Keratinocyte (primary cell): ENCODE results near the gene CAMKK2. TPM values are rescaled to one million over a fixed set of nuclear protein-coding genes. Genes with fewer than 3 reads are reported as not detected.

Source experiments
- DNase-seq: peaks from one replicate; pipeline ENCODE4 v3.0.0-alpha.2; 2011; ENCODE audit warnings: low read depth, missing footprints, low spot score
- FAIRE-seq: peaks from 2 replicates; lab custom pipeline; 2011; peaks lifted over from hg19 to GRCh38; lab: Jason Lieb, UNC
- H2AFZ ChIP-seq: 2 replicates; pipeline ENCODE4 v1.6.0; 2012; ENCODE audit warnings: low read length, control low read depth, inconsistent platforms; ENCODE audit not compliant: control insufficient read depth
- H3K27ac ChIP-seq: 2 replicates; pipeline ENCODE4 v1.5.1; 2011; ENCODE audit warnings: low read length; ENCODE audit not compliant: control insufficient read depth, insufficient read depth
- H3K27me3 ChIP-seq: 3 replicates; pipeline ENCODE4 v1.6.0; 2011; ENCODE audit warnings: low read length; ENCODE audit not compliant: control insufficient read depth, insufficient read depth; ENCODE audit errors: extremely low read depth
- H3K36me3 ChIP-seq, 2 experiments: 2 replicates in 1 of 2; 3 replicates in 1 of 2; pipeline ENCODE4 v1.5.1; 2011; ENCODE audit warnings: low read length in 2 of 2, mild to moderate bottlenecking in 1 of 2; ENCODE audit not compliant: control insufficient read depth in 2 of 2, insufficient read depth in 2 of 2; ENCODE audit errors: extremely low read depth in 1 of 2
- H3K4me1 ChIP-seq: 3 replicates; pipeline ENCODE4 v1.5.1; 2011; ENCODE audit warnings: low read length; ENCODE audit not compliant: control insufficient read depth, insufficient read depth; ENCODE audit errors: extremely low read depth
- H3K4me2 ChIP-seq: 3 replicates; pipeline ENCODE4 v1.6.0; 2011; ENCODE audit warnings: low read depth, low read length; ENCODE audit not compliant: control insufficient read depth, insufficient read depth; ENCODE audit errors: extremely low read depth
- H3K4me3 ChIP-seq, 3 experiments: fragments of 200-600 bp in 1 of 3; sonication (generic) in 1 of 3; 2 replicates in 2 of 3; 3 replicates in 1 of 3; pipeline ENCODE4 v1.5.1; 2011 to 2016; ENCODE audit warnings: low read length in 3 of 3, mild to moderate bottlenecking in 3 of 3, control low read depth in 2 of 3, inconsistent platforms in 1 of 3, low read depth in 1 of 3, mixed read lengths in 1 of 3, mixed run types in 1 of 3, moderate library complexity in 1 of 3; ENCODE audit not compliant: control insufficient read depth in 2 of 3, insufficient read depth in 2 of 3; ENCODE audit errors: extremely low read depth in 1 of 3
- H3K79me2 ChIP-seq: 2 replicates; pipeline ENCODE4 v1.6.0; 2012; ENCODE audit warnings: low read length; ENCODE audit not compliant: control insufficient read depth, insufficient read depth
- H3K9ac ChIP-seq: 3 replicates; pipeline ENCODE4 v1.6.0; 2011; ENCODE audit warnings: low read length; ENCODE audit not compliant: control insufficient read depth, insufficient read depth; ENCODE audit errors: extremely low read depth
- H3K9me1 ChIP-seq: 3 replicates; pipeline ENCODE4 v1.6.0; 2011; ENCODE audit warnings: low read length; ENCODE audit not compliant: control insufficient read depth, insufficient read depth; ENCODE audit errors: extremely low read depth
- H3K9me3 ChIP-seq: 2 replicates; pipeline ENCODE4 v1.5.1; 2012; ENCODE audit warnings: low read depth, low read length; ENCODE audit not compliant: control insufficient read depth
- H4K20me1 ChIP-seq: 3 replicates; pipeline ENCODE4 v1.6.0; 2011; ENCODE audit warnings: low read length; ENCODE audit not compliant: control insufficient read depth, insufficient read depth; ENCODE audit errors: extremely low read depth
- CTCF ChIP-seq, 3 experiments: IDR thresholded peaks in 1 of 3; conservative IDR thresholded peaks in 1 of 3; optimal IDR thresholded peaks in 1 of 3; 2 replicates in 2 of 3; 3 replicates in 1 of 3; pipeline versions ENCODE3 to v1.5.1; 2011; ENCODE audit warnings: low read length in 3 of 3, mild to moderate bottlenecking in 3 of 3, moderate library complexity in 2 of 3, control low read depth in 1 of 3, inconsistent platforms in 1 of 3; ENCODE audit not compliant: insufficient read depth in 2 of 3; ENCODE audit errors: extremely low read depth in 1 of 3
- EZH2 ChIP-seq: IDR thresholded peaks from one replicate; pipeline ENCODE4 v1.6.1; 2012; ENCODE audit warnings: inconsistent platforms, mild to moderate bottlenecking, low read length, moderate library complexity
- dilution Hi-C: fragments of 300-500 bp; cut with MboI; formaldehyde crosslinking; loops from one replicate; pipeline ENCODE4 v1.7.0; 2020; ENCODE audit warnings: low sequenced_read_pairs; ENCODE audit not compliant: extremely low pct_ligation_motif_present
- polyA plus RNA-seq, 5 experiments: library from polyadenylated mRNA; depleted of rRNA in 3 of 5; stranded (reverse) in 3 of 5; stranded (forward) in 1 of 5; unstranded in 1 of 5; fragments of >200 nt; gene quantifications; 1 replicate in 1 of 5; 2 replicates in 3 of 5; 3 replicates in 1 of 5; pipeline versions ENCODE4 v1.2.1 to v1.2.3, GENCODE V29; 2011 to 2012; ENCODE audit warnings: missing spikeins in 2 of 5, low read depth in 1 of 5, low replicate concordance in 1 of 5

The CAMKK2 gene
- polyA plus RNA-seq, 1 donor (not counting 4 experiments of a cell fraction or from before 2014, with no cell fraction given): 18.6 TPM

GRCh38 chr12:121214855-121215745 lies 81.4 kb downstream of the CAMKK2 start:
- H4K20me1 ChIP-seq: no peaks in the 10 kb centered on the region
- no peak for TF ChIP-seq EZH2
- no peak for TF ChIP-seq CTCF (optimal IDR thresholded peaks at IDR 0.05 in 1 of 3, IDR thresholded peaks at IDR 0.05 in 1 of 3, conservative IDR thresholded peaks at IDR 0.05 in 1 of 3; ENCODE audit: extremely low read depth in 1 of 3, insufficient read depth in 2 of 3, low read length in 3 of 3)
- no peaks in the 10 kb centered on the region for H3K9me1 ChIP-seq
- FAIRE-seq (peak; percentile 69), DNase-seq (no peak)
- H3K4me1 ChIP-seq: peaks cover 16% of the 10 kb centered on the region
- H3K27me3 ChIP-seq: no peaks in the 10 kb centered on the region
- H3K4me2 ChIP-seq: peak overlapping the region; percentile 63
- H3K4me3 ChIP-seq: no peak overlapping the region
- dilution Hi-C loops: no loop called here
- no peak overlapping the region for H3K9ac ChIP-seq
- no peak overlapping the region for H2AFZ ChIP-seq
- peak overlapping the region; percentile 38 for H3K27ac ChIP-seq
- H3K79me2 ChIP-seq: no peaks in the 10 kb centered on the region
- peaks cover 0 to 3% of the 10 kb centered on the region in 2 experiments for H3K36me3 ChIP-seq
- no peaks in the 10 kb centered on the region for H3K9me3 ChIP-seq

- Histone ChIP-seq H3K9me1 (no peaks in the 10 kb centered on the region), H3K4me3 (no peak overlapping the region), H3K27ac (peak overlapping the region; percentile 38), H2AFZ (no peak overlapping the region), H3K27me3 (no peaks in the 10 kb centered on the region), H3K4me1 (peaks cover 16% of the 10 kb centered on the region), H3K9ac (no peak overlapping the region), H3K4me2 (peak overlapping the region; percentile 63), H3K79me2 (no peaks in the 10 kb centered on the region), H3K9me3 (no peaks in the 10 kb centered on the region), H4K20me1 (no peaks in the 10 kb centered on the region), H3K36me3 (peaks cover 0 to 3% of the 10 kb centered on the region in 2 experiments)
- DNase-seq (no peak), FAIRE-seq (no peak)
- TF ChIP-seq EZH2 (no peak), CTCF (optimal IDR thresholded peaks at IDR 0.05 in 1 of 3, IDR thresholded peaks at IDR 0.05 in 1 of 3, conservative IDR thresholded peaks at IDR 0.05 in 1 of 3; ENCODE audit: extremely low read depth in 1 of 3, insufficient read depth in 2 of 3, low read length in 3 of 3) (no peak)
- dilution Hi-C loops: no loop called here
These were observed 82.2 kb downstream of the CAMKK2 start for GRCh38 chr12:121214166-121214777.
